CD14-positive monocyte (primary cell): ENCODE results near the gene ACP3. TPM values are rescaled to one million over a fixed set of nuclear protein-coding genes. Genes with fewer than 3 reads are reported as not detected.
A peak's percentile ranks its signal among the peaks of the same experiment; 100 is the strongest.

Source experiments
- DNase-seq, 3 donors: peaks; one replicate each; pipeline ENCODE4 v3.0.0-alpha.2; 2011 to 2022
- H2AFZ ChIP-seq: 2 replicates; pipeline ENCODE4 v1.6.0; 2012; ENCODE audit warnings: mild to moderate bottlenecking, low read depth, low read length, inconsistent platforms; ENCODE audit not compliant: insufficient read depth, poor library complexity, severe bottlenecking
- H3K27ac ChIP-seq, 2 donors: 1 replicate in 1 of 2; 2 replicates in 1 of 2; pipeline ENCODE4 v1.5.1; 2012 to 2013; ENCODE audit warnings: low read length in 2 of 2, control low read depth in 1 of 2, inconsistent platforms in 1 of 2, low read depth in 1 of 2, mild to moderate bottlenecking in 1 of 2
- H3K27me3 ChIP-seq, 2 donors: one replicate each; pipeline versions ENCODE4 v1.6.0 to v1.6.1; 2011 to 2013; ENCODE audit warnings: low read length in 2 of 2; ENCODE audit not compliant: control insufficient read depth in 2 of 2, insufficient read depth in 2 of 2
- H3K36me3 ChIP-seq, 2 donors: replicated peaks in 1 of 2; 1 replicate in 1 of 2; 2 replicates in 1 of 2; pipeline versions ENCODE4 v1.5.1 to v1.6.1; 2012 to 2013; ENCODE audit warnings: low read length in 2 of 2, control low read depth in 1 of 2, inconsistent platforms in 1 of 2, mild to moderate bottlenecking in 1 of 2; ENCODE audit not compliant: insufficient read depth in 2 of 2, control insufficient read depth in 1 of 2
- H3K4me1 ChIP-seq, 2 donors: 1 replicate in 1 of 2; 2 replicates in 1 of 2; pipeline versions ENCODE4 v1.5.1 to v1.6.1; 2012 to 2013; ENCODE audit warnings: low read length in 2 of 2, control low read depth in 1 of 2, inconsistent platforms in 1 of 2, mild to moderate bottlenecking in 1 of 2, moderate library complexity in 1 of 2; ENCODE audit not compliant: insufficient read depth in 2 of 2, control insufficient read depth in 1 of 2
- H3K4me2 ChIP-seq: replicated peaks from 2 replicates; pipeline ENCODE3; 2012; ENCODE audit warnings: low read length, moderate library complexity, mild to moderate bottlenecking; ENCODE audit not compliant: poor library complexity, severe bottlenecking; ENCODE audit errors: extremely low read depth
- H3K4me3 ChIP-seq, 3 experiments: fragments of 200-600 bp in 1 of 3; sonication (generic) in 1 of 3; replicated peaks in 1 of 3; 1 replicate in 2 of 3; 2 replicates in 1 of 3; pipeline ENCODE4 v1.5.1; 2011 to 2013; ENCODE audit warnings: low read length in 3 of 3, mild to moderate bottlenecking in 3 of 3, control low read depth in 2 of 3, low read depth in 2 of 3, inconsistent platforms in 1 of 3, moderate library complexity in 1 of 3
- H3K79me2 ChIP-seq: 2 replicates; pipeline ENCODE4 v1.6.0; 2012; ENCODE audit warnings: mild to moderate bottlenecking, control low read depth, inconsistent platforms, low read length, moderate library complexity; ENCODE audit not compliant: insufficient read depth
- H3K9ac ChIP-seq: 2 replicates; pipeline ENCODE4 v1.6.0; 2017; ENCODE audit warnings: low read length, mild to moderate bottlenecking; ENCODE audit not compliant: insufficient read depth, poor library complexity, severe bottlenecking
- H3K9me3 ChIP-seq, 2 donors: replicated peaks in 1 of 2; 1 replicate in 1 of 2; 2 replicates in 1 of 2; pipeline versions ENCODE4 v1.5.1 to v1.6.1; 2012 to 2013; ENCODE audit warnings: low read length in 2 of 2, control low read depth in 1 of 2; ENCODE audit not compliant: control insufficient read depth in 1 of 2, insufficient read depth in 1 of 2
- H4K20me1 ChIP-seq: 2 replicates; pipeline ENCODE4 v1.6.0; 2012; ENCODE audit warnings: mild to moderate bottlenecking, low read length, control low read depth, moderate library complexity; ENCODE audit not compliant: insufficient read depth
- H3K27ac Mint-ChIP-seq, 7 donors: one replicate each; pipeline ENCODE4 v1.8.0; 2020; ENCODE audit warnings: mild to moderate bottlenecking in 7 of 7, mixed read lengths in 7 of 7, moderate library complexity in 6 of 7, inconsistent platforms in 2 of 7
- H3K27me3 Mint-ChIP-seq, 3 donors: one replicate each; pipeline ENCODE4 v1.8.0; 2021 to 2022; ENCODE audit warnings: low read depth in 3 of 3, mild to moderate bottlenecking in 3 of 3, mixed read lengths in 3 of 3, moderate library complexity in 3 of 3, inconsistent platforms in 1 of 3
- H3K36me3 Mint-ChIP-seq, 2 donors: one replicate each; pipeline ENCODE4 v1.8.0; 2020; ENCODE audit warnings: mixed read lengths in 2 of 2, inconsistent platforms in 1 of 2, mild to moderate bottlenecking in 1 of 2
- H3K4me1 Mint-ChIP-seq: one replicate; pipeline ENCODE4 v1.8.0; 2020; ENCODE audit warnings: mild to moderate bottlenecking, mixed read lengths
- H3K4me3 Mint-ChIP-seq, 2 donors: one replicate each; pipeline ENCODE4 v1.8.0; 2020; ENCODE audit warnings: mild to moderate bottlenecking in 2 of 2, mixed read lengths in 2 of 2, moderate library complexity in 1 of 2
- H3K9me3 Mint-ChIP-seq, 7 donors: one replicate each; pipeline ENCODE4 v1.8.0; 2020 to 2022; ENCODE audit warnings: mixed read lengths in 7 of 7, mild to moderate bottlenecking in 6 of 7, moderate library complexity in 6 of 7, inconsistent platforms in 2 of 7
- CTCF ChIP-seq: fragments of 200-600 bp; IDR thresholded peaks from one replicate; pipeline ENCODE4 v1.8.0; 2022; ENCODE audit warnings: antibody characterized with exemption, mild to moderate bottlenecking
- WGBS: methylation state at CpG from one replicate; pipeline ENCODE4 v1.1.5; 2013; ENCODE audit warnings: missing lambda C conversion rate; ENCODE audit not compliant: insufficient coverage; 5-methylcytosine and 5-hydroxymethylcytosine counted together
- intact Hi-C, 2 donors: fragments of 100-400 bp; cut with micrococcal nuclease; formaldehyde crosslinking; loops; one replicate each; pipeline versions ENCODE4 v1.15.0 to v1.15.1; 2023
- polyA plus RNA-seq, 3 donors: library from polyadenylated mRNA; depleted of rRNA in 1 of 3; unstranded in 2 of 3; stranded (reverse) in 1 of 3; fragments of 300-500 nt in 2 of 3; fragments of >200 nt in 1 of 3; fragmentation: Illumina TruSeq in 2 of 3; gene quantifications; 1 replicate in 2 of 3; 2 replicates in 1 of 3; pipeline ENCODE4 v1.2.3, GENCODE V29; 2012 to 2021

The ACP3 gene
- polyA plus RNA-seq, 3 donors, result 33.9 to 55.6 (median 44.0) TPM

- no CpG with 5 or more reads among the region's 4 CpGs for WGBS
- TF ChIP-seq CTCF, result no peak
- Histone ChIP-seq H3K4me3 (no peak overlapping the region), H3K27me3 (no peaks in the 10 kb centered on the region), H2AFZ (no peak overlapping the region), H3K79me2 (peaks cover 70% of the 10 kb centered on the region), H3K4me1 (peaks cover 18 to 24% of the 10 kb centered on the region in 2 donors), H3K4me2 (no peak overlapping the region), H3K9me3 (no peaks in the 10 kb centered on the region), H4K20me1 (peaks cover 86% of the 10 kb centered on the region), H3K36me3 (peaks cover 31 to 63% of the 10 kb centered on the region in 2 donors), H3K27ac (peak overlapping the region in 1 of 2 donors; percentile 56), H3K9ac (no peak overlapping the region)
- H3K27ac Mint-ChIP-seq, result peak overlapping the region in 5 of 7 donors; percentile 12 to 67 (median 29)
- no peaks in the 10 kb centered on the region for H3K27me3 Mint-ChIP-seq
- peaks cover 48 to 68% of the 10 kb centered on the region in 2 donors for H3K36me3 Mint-ChIP-seq
- no peak for DNase-seq
- H3K9me3 Mint-ChIP-seq, result no peaks in the 10 kb centered on the region
- peaks cover 45% of the 10 kb centered on the region for H3K4me1 Mint-ChIP-seq
- intact Hi-C loops, result no loop called here
- no peak overlapping the region for H3K4me3 Mint-ChIP-seq
Measured at GRCh38 chr3:132325103-132325606, 7.9 kb downstream of the ACP3 start.

- H3K9ac ChIP-seq, result no peak overlapping the region
- no peaks in the 10 kb centered on the region for H3K9me3 Mint-ChIP-seq
- H3K27ac Mint-ChIP-seq, result peak overlapping the region in 4 of 7 donors; percentile 10 to 67 (median 50)
- DNase-seq, result no peak
- peaks cover 34 to 68% of the 10 kb centered on the region in 2 donors for H3K36me3 ChIP-seq
- H3K4me1 ChIP-seq, result peaks cover 16 to 23% of the 10 kb centered on the region in 2 donors
- no peaks in the 10 kb centered on the region for H3K9me3 ChIP-seq
- peak overlapping the region; percentile 6 for H3K4me2 ChIP-seq
- no peaks in the 10 kb centered on the region for H3K27me3 Mint-ChIP-seq
- H3K79me2 ChIP-seq, result peaks cover 65% of the 10 kb centered on the region
- peaks cover 41% of the 10 kb centered on the region for H3K4me1 Mint-ChIP-seq
- WGBS, result no CpG with 5 or more reads among the region's 2 CpGs
- H3K36me3 Mint-ChIP-seq, result peaks cover 50 to 68% of the 10 kb centered on the region in 2 donors
- H2AFZ ChIP-seq, result no peak overlapping the region
- no peaks in the 10 kb centered on the region for H3K27me3 ChIP-seq
- no peak for TF ChIP-seq CTCF
- H4K20me1 ChIP-seq, result peaks cover 86% of the 10 kb centered on the region
- no peak overlapping the region for H3K4me3 Mint-ChIP-seq
- no peak overlapping the region for H3K4me3 ChIP-seq
- peak overlapping the region in 1 of 2 donors; percentile 56 for H3K27ac ChIP-seq
- intact Hi-C loops, result no loop called here
Measured at GRCh38 chr3:132325634-132326033, 8.4 kb downstream of the ACP3 start.
